GM23248 (cell line): ENCODE results near the gene ZBTB12. TPM values are rescaled to one million over a fixed set of nuclear protein-coding genes. Genes with fewer than 3 reads are reported as not detected.
"Not testable (repeated sequence)": the region's sequence is repeated elsewhere in the genome, so short reads cannot be mapped to it uniquely, and the experiment has no call there.

Experiments
- DNase-seq: peaks from one replicate; pipeline ENCODE4 v3.0.0-alpha.2; 2015
- H2AFZ ChIP-seq: fragments of 200-600 bp; sonication (generic); 2 replicates; pipeline ENCODE4 v1.6.1; 2016; ENCODE audit warnings: antibody characterized with exemption
- H3F3A ChIP-seq: fragments of 200-600 bp; sonication (generic); 2 replicates; pipeline ENCODE4 v1.6.1; 2016; ENCODE audit warnings: mild to moderate bottlenecking, antibody characterized with exemption, mixed run types; ENCODE audit not compliant: insufficient read depth
- H3K27ac ChIP-seq: fragments of 200-600 bp; sonication (generic); 2 replicates; pipeline ENCODE4 v1.5.1; 2016; ENCODE audit warnings: mild to moderate bottlenecking
- H3K27me3 ChIP-seq: fragments of 200-600 bp; sonication (generic); replicated peaks from 2 replicates; pipeline ENCODE4 v1.6.1; 2016; ENCODE audit warnings: mild to moderate bottlenecking; ENCODE audit not compliant: insufficient read depth
- H3K36me3 ChIP-seq: fragments of 200-600 bp; sonication (generic); 2 replicates; pipeline ENCODE4 v1.6.1; 2016; ENCODE audit warnings: low read depth, mild to moderate bottlenecking
- H3K4me1 ChIP-seq: fragments of 200-600 bp; sonication (generic); 2 replicates; pipeline ENCODE4 v1.6.1; 2016; ENCODE audit warnings: mild to moderate bottlenecking; ENCODE audit not compliant: insufficient read depth
- H3K4me2 ChIP-seq: fragments of 200-600 bp; sonication (generic); one replicate; pipeline ENCODE4 v1.6.1; 2016; ENCODE audit warnings: mild to moderate bottlenecking; ENCODE audit not compliant: unreplicated experiment
- H3K4me3 ChIP-seq: fragments of 200-600 bp; sonication (generic); 2 replicates; pipeline ENCODE4 v1.5.1; 2016; ENCODE audit warnings: mild to moderate bottlenecking
- H3K79me2 ChIP-seq: fragments of 200-600 bp; sonication (generic); 2 replicates; pipeline ENCODE4 v1.6.1; 2016; ENCODE audit warnings: mild to moderate bottlenecking; ENCODE audit not compliant: insufficient read depth
- H3K9ac ChIP-seq: fragments of 200-600 bp; sonication (generic); 2 replicates; pipeline ENCODE4 v1.6.1; 2016; ENCODE audit warnings: mild to moderate bottlenecking
- H3K9me2 ChIP-seq: fragments of 200-600 bp; sonication (generic); 2 replicates; pipeline ENCODE4 v1.6.1; 2016; ENCODE audit warnings: mixed run types, mild to moderate bottlenecking, moderate library complexity; ENCODE audit not compliant: insufficient read depth
- H3K9me3 ChIP-seq: fragments of 200-600 bp; sonication (generic); one replicate; pipeline ENCODE4 v1.6.1; 2017; ENCODE audit warnings: low read depth
- H4K20me1 ChIP-seq: fragments of 200-600 bp; sonication (generic); 2 replicates; pipeline ENCODE4 v1.6.0; 2016; ENCODE audit not compliant: insufficient read depth
- EZH2 ChIP-seq: fragments of 200-600 bp; sonication (generic); IDR thresholded peaks from 2 replicates; pipeline ENCODE4 v1.6.1; 2018; ENCODE audit warnings: antibody characterized with exemption, mild to moderate bottlenecking; ENCODE audit not compliant: insufficient read depth, poor library complexity, severe bottlenecking
- EZH2phosphoT487 ChIP-seq: fragments of 200-600 bp; sonication (generic); IDR thresholded peaks from 2 replicates; pipeline ENCODE4 v1.6.1; 2018; ENCODE audit warnings: antibody characterized with exemption, moderate library complexity, mild to moderate bottlenecking, low read depth; ENCODE audit not compliant: insufficient read depth
- WGBS, 2 experiments: methylation state at CpG; one replicate each; pipeline ENCODE4 v1.1.6; 2015 to 2017; ENCODE audit warnings: low lambda C conversion rate in 2 of 2, low coverage in 1 of 2; ENCODE audit errors: missing lambda C conversion rate in 2 of 2; 5-methylcytosine and 5-hydroxymethylcytosine counted together
- in situ Hi-C: fragments of 300-500 bp; cut with MboI; formaldehyde crosslinking; loops from 2 replicates; pipeline ENCODE4 v1.15.0; 2020
- polyA plus RNA-seq: library from polyadenylated mRNA; unstranded; fragments of >200 nt; fragmentation: Nextera tagmentation; extraction: Ambion mirVana; gene quantifications from 2 replicates; pipeline ENCODE4 v1.2.1, GENCODE V29; 2016
- total RNA-seq: library from RNA; depleted of rRNA; stranded (reverse); fragments of >200 nt; shearing (Covaris generic); gene quantifications from 2 replicates; pipeline ENCODE4 v1.2.3, GENCODE V29; 2014

ZBTB12 gene
- total and polyA plus RNA-seq, 2 experiments from 2014 or later, result 6.1 TPM; not detected in 1

GRCh38 chr6:31918069-31918720 lies 16.3 kb upstream of the ZBTB12 start:
- WGBS, 2 experiments, result 80 to 85% methylated on average over 8 of the region's 8 CpGs
- TF ChIP-seq EZH2phosphoT487 (no peak), EZH2 (no peak)
- no peaks in the 10 kb centered on the region for H4K20me1 ChIP-seq
- H3K36me3 ChIP-seq, result no peaks in the 10 kb centered on the region
- H3K27ac ChIP-seq, result no peak overlapping the region
- H3K4me2 ChIP-seq, result no peak overlapping the region
- no peak overlapping the region for H3K4me3 ChIP-seq
- no peaks in the 10 kb centered on the region for H3K79me2 ChIP-seq
- H3K9ac ChIP-seq, result no peak overlapping the region
- H3F3A ChIP-seq, result no peaks in the 10 kb centered on the region
- no peaks in the 10 kb centered on the region for H3K4me1 ChIP-seq
- H3K9me3 ChIP-seq, result no peaks in the 10 kb centered on the region
- H3K27me3 ChIP-seq, result no peaks in the 10 kb centered on the region
- no peak overlapping the region for H2AFZ ChIP-seq
- peak; percentile 36 for DNase-seq
- in situ Hi-C loops, result no loop called here
- H3K9me2 ChIP-seq, result no peaks in the 10 kb centered on the region

DNA sequence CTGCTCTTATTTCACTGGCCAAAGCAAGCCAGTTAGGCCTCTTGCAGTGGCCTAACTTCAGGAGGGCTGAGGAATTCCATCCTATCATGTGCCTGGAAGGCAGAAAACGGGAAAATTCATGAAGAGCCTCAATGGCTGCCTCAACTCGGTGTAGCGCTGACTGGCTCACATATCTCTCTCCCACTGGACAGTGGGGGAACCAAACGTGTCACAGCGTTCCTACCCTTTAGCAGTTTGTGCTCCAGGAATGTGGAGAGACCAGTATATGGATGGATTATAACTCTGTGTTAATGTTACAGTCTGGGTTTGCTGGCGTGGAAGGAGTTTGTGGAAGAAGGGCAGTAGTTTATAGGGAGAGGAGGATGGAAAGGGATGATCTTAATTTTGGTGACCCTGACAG lies 13.9 kb upstream of the ZBTB12 start:
- Histone ChIP-seq H3K9me3 (no peaks in the 10 kb centered on the region), H3K27me3 (no peaks in the 10 kb centered on the region), H3K4me3 (no peak overlapping the region), H3K4me2 (no peak overlapping the region), H3K27ac (no peak overlapping the region), H3F3A (peaks cover 3% of the 10 kb centered on the region; the same call in 1 of the 2 replicates), H4K20me1 (no peaks in the 10 kb centered on the region), H2AFZ (no peak overlapping the region), H3K79me2 (no peaks in the 10 kb centered on the region), H3K9me2 (no peaks in the 10 kb centered on the region), H3K4me1 (peaks cover 12% of the 10 kb centered on the region), H3K36me3 (no peaks in the 10 kb centered on the region), H3K9ac (no peak overlapping the region)
- in situ Hi-C loops, result no loop called here
- WGBS, 2 experiments, result 88 to 95% methylated on average over 6 of the region's 6 CpGs
- TF ChIP-seq EZH2phosphoT487, result no peak
- TF ChIP-seq EZH2, result no peak
- no peak for DNase-seq

- in situ Hi-C loops, result no loop called here
- no peaks in the 10 kb centered on the region for H4K20me1 ChIP-seq
- TF ChIP-seq EZH2 (no peak), EZH2phosphoT487 (no peak)
- no peaks in the 10 kb centered on the region for H3K36me3 ChIP-seq
- no peaks in the 10 kb centered on the region for H3K9me3 ChIP-seq
- no peak overlapping the region for H3K9ac ChIP-seq
- H3K9me2 ChIP-seq, result no peaks in the 10 kb centered on the region
- H3K4me1 ChIP-seq, result peaks cover 13% of the 10 kb centered on the region
- DNase-seq, result no peak
- H3K79me2 ChIP-seq, result no peaks in the 10 kb centered on the region
- no peak overlapping the region for H3K27ac ChIP-seq
- H2AFZ ChIP-seq, result no peak overlapping the region
- H3K4me3 ChIP-seq, result no peak overlapping the region
- H3F3A ChIP-seq, result peaks cover 5% of the 10 kb centered on the region
- H3K27me3 ChIP-seq, result no peaks in the 10 kb centered on the region
- no peak overlapping the region for H3K4me2 ChIP-seq
Observed at GRCh38 chr6:31915351-31915750, 13.5 kb upstream of the ZBTB12 start.

DNA sequence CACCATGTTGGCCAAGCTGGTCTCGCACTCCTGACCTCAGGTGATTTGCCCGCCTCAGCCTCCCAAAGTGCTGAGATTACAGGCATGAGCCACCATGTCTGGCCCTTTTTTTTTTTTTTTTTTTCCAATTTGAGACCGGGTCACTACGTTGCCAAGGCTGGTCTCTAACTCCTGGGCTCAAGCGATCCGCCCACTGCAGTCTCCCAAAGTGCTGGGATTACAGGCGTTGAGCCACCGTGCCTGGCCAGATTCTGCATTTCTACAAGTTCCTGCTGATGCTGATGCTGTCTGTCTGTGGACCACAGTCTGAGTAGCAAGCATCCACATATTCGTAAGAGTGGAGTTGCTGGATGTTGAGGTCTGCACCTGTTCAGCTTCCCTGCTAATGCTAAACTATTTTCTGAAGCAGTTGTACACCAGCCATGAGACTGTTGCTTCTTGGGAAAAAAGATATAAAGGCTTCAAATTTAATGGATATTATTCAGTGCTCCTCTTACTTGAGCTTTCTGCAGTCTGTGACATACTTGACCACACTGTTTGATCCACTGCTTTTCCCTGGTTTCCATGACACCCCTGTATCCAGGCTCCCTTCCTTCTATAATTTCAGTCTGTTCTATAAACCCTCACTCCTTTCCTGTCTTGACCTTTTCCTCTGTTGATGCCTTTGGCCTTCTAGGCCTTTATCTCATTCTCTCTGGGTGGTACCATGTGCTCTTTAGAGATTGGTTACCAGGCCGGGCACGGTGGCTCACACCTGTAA lies 10.1 kb upstream of the ZBTB12 start:
- H3K27ac ChIP-seq, result peak overlapping the region; percentile 95
- H3F3A ChIP-seq, result peaks cover 16% of the 10 kb centered on the region
- WGBS, 2 experiments, result 61 to 63% methylated on average over 10 to 11 of the region's 11 CpGs
- no peaks in the 10 kb centered on the region for H3K9me2 ChIP-seq
- peak; percentile 28 for DNase-seq
- in situ Hi-C loops, result no loop called here
- no peak overlapping the region for H3K4me2 ChIP-seq
- no peak overlapping the region for H3K4me3 ChIP-seq
- peaks cover 40% of the 10 kb centered on the region for H3K4me1 ChIP-seq
- H3K9ac ChIP-seq, result 0 out of 2 replicates have a peak overlapping the region, but pooled peaks have one; percentile 11
- H3K9me3 ChIP-seq, result no peaks in the 10 kb centered on the region
- no peaks in the 10 kb centered on the region for H3K36me3 ChIP-seq
- H3K79me2 ChIP-seq, result no peaks in the 10 kb centered on the region
- no peaks in the 10 kb centered on the region for H4K20me1 ChIP-seq
- TF ChIP-seq EZH2 (no peak), EZH2phosphoT487 (no peak)
- H3K27me3 ChIP-seq, result no peaks in the 10 kb centered on the region
- no peak overlapping the region for H2AFZ ChIP-seq

- H3K9me2 ChIP-seq, H2AFZ ChIP-seq, H3K27me3 ChIP-seq, in situ Hi-C loops, H4K20me1 ChIP-seq, H3K79me2 ChIP-seq, H3K9ac ChIP-seq, H3K9me3 ChIP-seq, H3K36me3 ChIP-seq, H3K4me2 ChIP-seq, DNase-seq, H3K4me3 ChIP-seq: not testable (repeated sequence)
- WGBS, 2 experiments, result 76 to 85% methylated on average over 7 of the region's 7 CpGs
- peak overlapping the region; percentile 95 for H3K27ac ChIP-seq
- H3F3A ChIP-seq, result peaks cover 16% of the 10 kb centered on the region
- H3K4me1 ChIP-seq, result peaks cover 43% of the 10 kb centered on the region
Observed at GRCh38 chr6:31909298-31909697, 7.4 kb upstream of the ZBTB12 start.
